ENCODE results near the gene KRTAP3-2.
A peak's percentile ranks its signal among the peaks of the same experiment; 100 is the strongest.

KRTAP3-2 gene

GRCh38 chr17:41018541-41018940 is 18.8 kb upstream of the KRTAP3-2 start:
- Histone ChIP-seq H3K4me1 (ENCODE audit: control extremely low read depth in 1 of 4, control insufficient read depth in 4 of 4, insufficient read depth in 4 of 4, low read length in 3 of 4) (peaks cover 3 to 13% (median 5%) of the 10 kb centered on the region in 4 experiments), H3K27me3 (replicated peaks in 2 of 5; ENCODE audit: control insufficient read depth in 4 of 5, insufficient read depth in 5 of 5, low read length in 4 of 5) (no peaks in the 10 kb centered on the region), H3K36me3 (ENCODE audit: control insufficient read depth in 4 of 4, insufficient read depth in 4 of 4, low read length in 3 of 4) (no peaks in the 10 kb centered on the region), H3K27ac (ENCODE audit: insufficient read depth in 1 of 2, low read depth in 1 of 2, low read length in 2 of 2, poor library complexity in 1 of 2, severe bottlenecking in 2 of 2) (no peak overlapping the region), H3K4me3 (ENCODE audit: control insufficient read depth in 1 of 7, extremely low read depth in 1 of 7, insufficient read depth in 4 of 7, low read depth in 2 of 7, low read length in 6 of 7) (no peak overlapping the region), H3K9me3 (ENCODE audit: control extremely low read depth in 1 of 5, control insufficient read depth in 4 of 5, insufficient read depth in 2 of 5, low read depth in 1 of 5, low read length in 4 of 5) (peaks cover 0 to 3% (median 0%) of the 10 kb centered on the region in 5 experiments)
- 26% methylated on average over 2 of the region's 3 CpGs for WGBS (ENCODE audit: insufficient coverage)
- CTCF ChIA-PET: interaction anchor here (1.7 kb wide), 1 partner anchor 11 kb away, joined by 5 read pairs; the partner anchor contains the start of gene KRTAP1-4
- DNase-seq: peak; percentile 6 to 55 (median 54)
- POLR2A ChIA-PET: interaction anchor here (1.1 kb wide), 1 partner anchor 35 kb away, joined by 3 read pairs; the partner anchor contains the start of gene KRT40

- CTCF ChIA-PET: no interaction called here
- no peak overlapping the region for H3K4me3 ChIP-seq (ENCODE audit: control insufficient read depth in 1 of 7, extremely low read depth in 1 of 7, insufficient read depth in 4 of 7, low read depth in 2 of 7, low read length in 6 of 7)
- no peaks in the 10 kb centered on the region for H3K36me3 ChIP-seq (ENCODE audit: control insufficient read depth in 4 of 4, insufficient read depth in 4 of 4, low read length in 3 of 4)
- no peak for DNase-seq
- H3K9me3 ChIP-seq (ENCODE audit: control extremely low read depth in 1 of 5, control insufficient read depth in 4 of 5, insufficient read depth in 2 of 5, low read depth in 1 of 5, low read length in 4 of 5): peaks cover 0 to 3% (median 0%) of the 10 kb centered on the region in 5 experiments
- POLR2A ChIA-PET: no interaction called here
- H3K4me1 ChIP-seq (ENCODE audit: control extremely low read depth in 1 of 4, control insufficient read depth in 4 of 4, insufficient read depth in 4 of 4, low read length in 3 of 4): peaks cover 3 to 13% (median 5%) of the 10 kb centered on the region in 4 experiments
- no peak overlapping the region for H3K27ac ChIP-seq (ENCODE audit: insufficient read depth in 1 of 2, low read depth in 1 of 2, low read length in 2 of 2, poor library complexity in 1 of 2, severe bottlenecking in 2 of 2)
- no peaks in the 10 kb centered on the region for H3K27me3 ChIP-seq (replicated peaks in 2 of 5; ENCODE audit: control insufficient read depth in 4 of 5, insufficient read depth in 5 of 5, low read length in 4 of 5)
- 87% methylated on average over 12 of the region's 13 CpGs for WGBS (ENCODE audit: insufficient coverage)
These were observed 17.0 kb upstream of the KRTAP3-2 start for GRCh38 chr17:41016578-41017215.

- Histone ChIP-seq H3K4me1 (ENCODE audit: control extremely low read depth in 1 of 4, control insufficient read depth in 4 of 4, insufficient read depth in 4 of 4, low read length in 3 of 4) (peaks cover 3 to 13% (median 5%) of the 10 kb centered on the region in 4 experiments), H3K27ac (ENCODE audit: insufficient read depth in 1 of 2, low read depth in 1 of 2, low read length in 2 of 2, poor library complexity in 1 of 2, severe bottlenecking in 2 of 2) (no peak overlapping the region), H3K4me3 (ENCODE audit: control insufficient read depth in 1 of 7, extremely low read depth in 1 of 7, insufficient read depth in 4 of 7, low read depth in 2 of 7, low read length in 6 of 7) (no peak overlapping the region), H3K9me3 (ENCODE audit: control extremely low read depth in 1 of 5, control insufficient read depth in 4 of 5, insufficient read depth in 2 of 5, low read depth in 1 of 5, low read length in 4 of 5) (no peaks in the 10 kb centered on the region), H3K36me3 (ENCODE audit: control insufficient read depth in 4 of 4, insufficient read depth in 4 of 4, low read length in 3 of 4) (no peaks in the 10 kb centered on the region), H3K27me3 (replicated peaks in 2 of 5; ENCODE audit: control insufficient read depth in 4 of 5, insufficient read depth in 5 of 5, low read length in 4 of 5) (no peaks in the 10 kb centered on the region)
- POLR2A ChIA-PET: no interaction called here
- WGBS (ENCODE audit: insufficient coverage): 94% methylated on average over 4 of the region's 7 CpGs
- no peak for DNase-seq
- CTCF ChIA-PET: no interaction called here
These were observed 15.7 kb upstream of the KRTAP3-2 start for GRCh38 chr17:41015454-41015853.

GRCh38 chr17:41013606-41014005 is 13.9 kb upstream of the KRTAP3-2 start:
- Histone ChIP-seq H3K4me1 (ENCODE audit: control extremely low read depth in 1 of 4, control insufficient read depth in 4 of 4, insufficient read depth in 4 of 4, low read length in 3 of 4) (peaks cover 3 to 12% (median 5%) of the 10 kb centered on the region in 4 experiments), H3K36me3 (ENCODE audit: control insufficient read depth in 4 of 4, insufficient read depth in 4 of 4, low read length in 3 of 4) (no peaks in the 10 kb centered on the region), H3K4me3 (ENCODE audit: control insufficient read depth in 1 of 7, extremely low read depth in 1 of 7, insufficient read depth in 4 of 7, low read depth in 2 of 7, low read length in 6 of 7) (no peak overlapping the region), H3K27ac (ENCODE audit: insufficient read depth in 1 of 2, low read depth in 1 of 2, low read length in 2 of 2, poor library complexity in 1 of 2, severe bottlenecking in 2 of 2) (no peak overlapping the region), H3K27me3 (replicated peaks in 2 of 5; ENCODE audit: control insufficient read depth in 4 of 5, insufficient read depth in 5 of 5, low read length in 4 of 5) (no peaks in the 10 kb centered on the region), H3K9me3 (ENCODE audit: control extremely low read depth in 1 of 5, control insufficient read depth in 4 of 5, insufficient read depth in 2 of 5, low read depth in 1 of 5, low read length in 4 of 5) (no peaks in the 10 kb centered on the region)
- ChIA-PET POLR2A (no interaction called here), CTCF (no interaction called here)
- no peak for DNase-seq
- no CpG with 5 or more reads among the region's 1 CpG for WGBS (ENCODE audit: insufficient coverage)

- DNase-seq: no peak
- H3K4me3 ChIP-seq (ENCODE audit: control insufficient read depth in 1 of 7, extremely low read depth in 1 of 7, insufficient read depth in 4 of 7, low read depth in 2 of 7, low read length in 6 of 7): no peak overlapping the region
- CTCF ChIA-PET: no interaction called here
These were observed 13.5 kb upstream of the KRTAP3-2 start for GRCh38 chr17:41013181-41013580.

GRCh38 chr17:41012326-41013120 is 12.8 kb upstream of the KRTAP3-2 start:
- Histone ChIP-seq H3K27me3 (replicated peaks in 2 of 5; ENCODE audit: control insufficient read depth in 4 of 5, insufficient read depth in 5 of 5, low read length in 4 of 5) (no peaks in the 10 kb centered on the region), H3K27ac (ENCODE audit: insufficient read depth in 1 of 2, low read depth in 1 of 2, low read length in 2 of 2, poor library complexity in 1 of 2, severe bottlenecking in 2 of 2) (no peak overlapping the region), H3K4me1 (ENCODE audit: control extremely low read depth in 1 of 4, control insufficient read depth in 4 of 4, insufficient read depth in 4 of 4, low read length in 3 of 4) (peaks cover 0 to 7% (median 0%) of the 10 kb centered on the region in 4 experiments), H3K9me3 (ENCODE audit: control extremely low read depth in 1 of 5, control insufficient read depth in 4 of 5, insufficient read depth in 2 of 5, low read depth in 1 of 5, low read length in 4 of 5) (no peaks in the 10 kb centered on the region), H3K4me3 (ENCODE audit: control insufficient read depth in 1 of 7, extremely low read depth in 1 of 7, insufficient read depth in 4 of 7, low read depth in 2 of 7, low read length in 6 of 7) (no peak overlapping the region), H3K36me3 (ENCODE audit: control insufficient read depth in 4 of 4, insufficient read depth in 4 of 4, low read length in 3 of 4) (no peaks in the 10 kb centered on the region)
- no peak for DNase-seq
- WGBS (ENCODE audit: insufficient coverage): 90% methylated on average over 6 of the region's 6 CpGs
- POLR2A ChIA-PET: no interaction called here
- CTCF ChIA-PET: no interaction called here

More at GRCh38 chr17:41013181-41013580, 13.5 kb upstream of the KRTAP3-2 start:
- WGBS (ENCODE audit: insufficient coverage): 100% methylated on average over 1 of the region's 3 CpGs
- H3K27me3 ChIP-seq (replicated peaks in 2 of 5; ENCODE audit: control insufficient read depth in 4 of 5, insufficient read depth in 5 of 5, low read length in 4 of 5): no peaks in the 10 kb centered on the region
- no peak overlapping the region for H3K27ac ChIP-seq (ENCODE audit: insufficient read depth in 1 of 2, low read depth in 1 of 2, low read length in 2 of 2, poor library complexity in 1 of 2, severe bottlenecking in 2 of 2)
- H3K9me3 ChIP-seq (ENCODE audit: control extremely low read depth in 1 of 5, control insufficient read depth in 4 of 5, insufficient read depth in 2 of 5, low read depth in 1 of 5, low read length in 4 of 5): no peaks in the 10 kb centered on the region
- peaks cover under 1 to 7% (median 1%) of the 10 kb centered on the region in 4 experiments for H3K4me1 ChIP-seq (ENCODE audit: control extremely low read depth in 1 of 4, control insufficient read depth in 4 of 4, insufficient read depth in 4 of 4, low read length in 3 of 4)
- H3K36me3 ChIP-seq (ENCODE audit: control insufficient read depth in 4 of 4, insufficient read depth in 4 of 4, low read length in 3 of 4): no peaks in the 10 kb centered on the region
- POLR2A ChIA-PET: no interaction called here

GRCh38 chr17:41010441-41010840 is 10.7 kb upstream of the KRTAP3-2 start:
- Histone ChIP-seq H3K27ac (ENCODE audit: insufficient read depth in 1 of 2, low read depth in 1 of 2, low read length in 2 of 2, poor library complexity in 1 of 2, severe bottlenecking in 2 of 2) (no peak overlapping the region), H3K4me1 (ENCODE audit: control extremely low read depth in 1 of 4, control insufficient read depth in 4 of 4, insufficient read depth in 4 of 4, low read length in 3 of 4) (no peaks in the 10 kb centered on the region), H3K36me3 (ENCODE audit: control insufficient read depth in 4 of 4, insufficient read depth in 4 of 4, low read length in 3 of 4) (no peaks in the 10 kb centered on the region), H3K4me3 (ENCODE audit: control insufficient read depth in 1 of 7, extremely low read depth in 1 of 7, insufficient read depth in 4 of 7, low read depth in 2 of 7, low read length in 6 of 7) (no peak overlapping the region), H3K27me3 (replicated peaks in 2 of 5; ENCODE audit: control insufficient read depth in 4 of 5, insufficient read depth in 5 of 5, low read length in 4 of 5) (no peaks in the 10 kb centered on the region), H3K9me3 (ENCODE audit: control extremely low read depth in 1 of 5, control insufficient read depth in 4 of 5, insufficient read depth in 2 of 5, low read depth in 1 of 5, low read length in 4 of 5) (no peaks in the 10 kb centered on the region)
- no peak for DNase-seq
- ChIA-PET POLR2A (no interaction called here), CTCF (no interaction called here)
